Measurements from ENCODE around the gene PAX3.

PAX3 gene

DNA sequence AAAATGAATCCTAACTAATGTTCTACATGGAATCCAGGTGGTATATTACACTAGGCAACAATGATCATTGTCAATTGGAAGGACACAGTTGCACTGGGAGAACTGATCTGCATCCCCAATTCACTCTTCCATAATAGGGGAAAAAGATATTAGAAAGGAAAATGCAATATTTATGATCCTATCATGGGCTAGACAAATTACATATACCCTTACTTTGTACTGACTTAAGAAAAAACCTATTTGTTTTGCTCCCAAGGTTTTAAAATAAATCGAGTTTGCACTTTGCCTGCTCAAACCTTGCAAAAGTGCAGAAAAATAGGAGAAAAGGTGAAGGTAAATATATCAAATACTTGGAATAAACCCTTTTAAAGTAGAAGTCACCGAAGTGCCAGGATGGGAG lies 11.0 kb upstream of the PAX3 start:
- no peak for DNase-seq

DNA sequence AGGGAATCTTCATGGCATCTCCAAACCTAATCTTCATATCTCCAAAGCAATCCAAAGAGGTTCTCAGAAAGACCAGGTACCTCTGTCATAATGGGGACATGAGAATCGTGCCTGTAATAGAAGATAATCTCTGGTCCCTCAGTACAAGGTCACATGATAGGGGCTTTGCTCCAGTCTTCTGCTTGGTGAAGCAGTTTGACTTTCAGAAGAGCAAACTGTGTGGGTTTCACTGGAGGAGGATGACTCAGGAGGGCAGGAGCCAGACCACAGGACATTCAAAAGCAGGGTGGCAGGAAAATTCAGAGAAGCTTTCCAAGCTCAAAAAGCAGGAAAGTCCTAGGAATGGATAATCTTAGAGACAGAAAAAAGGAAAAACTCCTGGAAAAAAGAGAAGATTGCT lies 10.6 kb upstream of the PAX3 start:
- DNase-seq: no peak

DNA sequence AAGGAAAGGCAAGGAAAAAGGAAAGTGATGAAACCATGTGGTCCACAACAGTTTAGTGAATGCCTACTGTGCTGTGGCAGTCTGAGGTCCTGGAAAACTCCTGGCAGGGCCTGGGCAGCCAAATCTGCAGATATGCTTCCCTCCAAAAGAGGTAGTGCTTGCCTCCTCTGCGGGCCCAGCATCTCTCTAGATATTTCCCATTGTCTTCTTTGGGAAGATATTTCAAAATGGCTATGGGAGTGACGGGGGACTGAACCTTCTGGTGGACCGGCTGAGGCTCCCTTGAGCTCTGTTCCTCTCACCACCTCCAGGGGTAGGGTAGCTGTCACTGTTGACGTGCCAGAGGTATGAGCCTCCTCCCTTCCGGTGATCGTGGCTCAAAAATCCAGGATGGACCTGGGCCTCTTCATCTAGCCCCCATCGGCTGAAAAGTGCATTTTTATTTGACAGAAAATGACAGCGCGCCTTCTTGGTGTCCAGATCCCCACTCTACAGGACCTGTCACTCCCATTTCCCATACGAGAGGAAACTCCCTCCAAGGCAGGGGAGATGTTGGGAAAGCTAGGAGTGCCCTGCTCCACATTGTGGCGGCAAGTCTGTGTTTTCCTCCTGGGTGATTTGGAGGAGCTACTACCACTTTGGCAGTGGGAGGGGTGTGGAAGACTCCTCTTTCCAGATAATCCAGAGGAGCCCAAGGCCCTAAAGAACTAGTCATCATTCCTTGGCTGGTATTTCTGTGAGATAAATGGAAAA lies 9.4 kb upstream of the PAX3 start:
- DNase-seq: no peak

DNA sequence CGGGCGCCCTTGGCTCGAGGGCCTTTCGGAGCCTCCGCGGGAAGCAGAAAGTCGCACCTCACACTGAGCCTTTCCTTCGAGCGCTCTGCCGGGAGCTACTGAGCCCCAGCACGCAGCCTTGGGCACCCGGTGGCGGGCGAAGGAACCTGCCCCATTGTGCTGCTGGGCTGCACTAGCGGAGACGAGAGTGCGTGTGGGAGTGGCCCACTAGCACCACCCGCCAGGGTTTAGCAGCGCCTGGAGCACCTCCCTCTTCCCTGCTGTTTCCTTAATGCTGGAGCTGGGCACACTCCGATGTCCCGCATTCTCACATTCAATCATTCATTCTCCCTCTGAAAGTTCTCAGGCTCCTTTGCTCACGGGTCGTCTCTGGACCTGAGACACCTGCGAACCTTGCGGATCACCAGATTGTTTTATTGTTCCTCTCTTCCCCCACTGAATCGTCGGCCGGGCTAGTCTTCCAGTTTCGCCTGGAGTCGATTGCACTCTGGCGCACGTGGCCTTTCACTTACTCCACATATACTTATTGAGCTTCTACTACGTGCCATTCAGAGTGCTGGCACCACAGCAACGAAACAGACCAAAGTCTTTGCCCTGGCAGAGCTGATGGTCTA lies 8.5 kb upstream of the PAX3 start:
- DNase-seq: no peak

DNA sequence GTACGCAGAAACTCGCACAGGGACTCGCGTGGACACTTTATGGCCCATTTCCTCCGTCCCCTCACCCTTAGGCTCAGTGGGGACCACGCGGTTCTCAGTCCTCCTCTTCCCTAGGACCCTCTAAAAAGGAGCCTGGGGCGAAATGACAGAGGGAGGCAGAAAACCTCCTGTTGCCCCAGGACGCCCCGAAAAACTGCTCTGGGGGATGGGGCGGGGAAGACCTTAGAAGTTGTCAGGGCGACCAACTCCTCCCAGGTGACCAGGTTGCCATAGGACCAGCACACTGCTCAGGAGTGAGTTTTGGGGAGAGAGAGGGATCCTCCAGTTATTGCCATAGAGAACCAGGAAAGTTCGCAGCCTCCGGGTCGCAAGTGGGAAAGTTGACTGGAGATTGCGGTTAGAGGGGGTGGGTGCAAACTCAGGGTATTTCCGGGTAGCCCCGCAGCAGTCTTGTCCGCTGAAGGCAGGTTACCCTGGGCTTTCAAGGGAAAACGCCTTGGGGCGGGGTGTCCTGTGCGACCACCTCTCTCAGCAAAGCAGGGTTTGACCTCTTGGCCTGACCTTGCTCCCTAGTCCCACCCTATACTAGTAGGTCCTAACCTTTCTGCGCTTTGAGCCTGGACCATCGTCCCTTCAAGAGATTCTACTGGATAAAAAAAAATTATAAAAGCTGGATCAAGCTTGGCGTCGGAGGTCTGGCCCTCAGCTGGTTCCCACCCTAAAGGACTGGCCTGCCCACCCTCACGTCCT lies 7.8 kb upstream of the PAX3 start:
- no peak for DNase-seq

DNA sequence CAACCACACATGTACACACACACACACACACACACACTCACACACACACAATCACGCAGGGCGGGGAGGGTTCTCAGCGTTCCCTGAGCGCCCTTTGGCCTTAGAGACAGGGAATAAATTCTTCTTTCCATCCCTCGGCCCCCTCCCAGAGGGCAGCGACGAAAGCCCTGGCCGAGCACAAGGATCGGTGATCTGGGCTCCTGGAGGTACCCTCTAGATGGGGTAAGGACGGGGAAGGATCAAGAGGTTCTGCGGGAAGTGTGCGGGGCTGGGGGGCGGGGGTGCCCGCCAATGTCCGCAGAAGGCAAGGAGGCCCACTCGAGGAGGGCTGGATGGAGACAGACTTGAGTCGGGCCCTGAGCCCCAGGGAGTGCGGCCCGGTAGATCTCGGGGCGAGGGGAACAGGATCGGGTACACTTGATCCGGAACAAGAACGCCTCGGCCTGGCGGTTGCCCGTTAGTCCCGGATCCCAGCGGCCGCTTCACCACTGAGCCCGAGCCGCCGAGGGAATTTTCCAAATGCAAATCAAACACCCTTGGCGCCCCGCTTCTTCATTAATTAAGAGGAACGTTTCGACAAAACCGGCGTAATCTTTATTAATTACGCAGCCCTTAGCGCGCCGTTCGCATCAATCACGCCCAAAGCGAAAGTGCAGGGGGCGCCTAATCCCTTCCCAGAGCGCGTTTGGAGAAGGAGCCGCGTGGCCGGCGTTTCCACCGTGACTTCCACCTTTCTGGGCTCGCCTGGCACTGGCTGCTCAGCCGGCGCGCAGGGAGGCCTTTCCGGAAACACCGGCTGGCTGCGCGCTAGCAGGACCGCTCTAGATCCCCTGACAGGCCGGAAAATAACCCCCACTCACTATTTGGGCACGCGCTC lies 7.0 kb upstream of the PAX3 start:
- no peak for DNase-seq

DNA sequence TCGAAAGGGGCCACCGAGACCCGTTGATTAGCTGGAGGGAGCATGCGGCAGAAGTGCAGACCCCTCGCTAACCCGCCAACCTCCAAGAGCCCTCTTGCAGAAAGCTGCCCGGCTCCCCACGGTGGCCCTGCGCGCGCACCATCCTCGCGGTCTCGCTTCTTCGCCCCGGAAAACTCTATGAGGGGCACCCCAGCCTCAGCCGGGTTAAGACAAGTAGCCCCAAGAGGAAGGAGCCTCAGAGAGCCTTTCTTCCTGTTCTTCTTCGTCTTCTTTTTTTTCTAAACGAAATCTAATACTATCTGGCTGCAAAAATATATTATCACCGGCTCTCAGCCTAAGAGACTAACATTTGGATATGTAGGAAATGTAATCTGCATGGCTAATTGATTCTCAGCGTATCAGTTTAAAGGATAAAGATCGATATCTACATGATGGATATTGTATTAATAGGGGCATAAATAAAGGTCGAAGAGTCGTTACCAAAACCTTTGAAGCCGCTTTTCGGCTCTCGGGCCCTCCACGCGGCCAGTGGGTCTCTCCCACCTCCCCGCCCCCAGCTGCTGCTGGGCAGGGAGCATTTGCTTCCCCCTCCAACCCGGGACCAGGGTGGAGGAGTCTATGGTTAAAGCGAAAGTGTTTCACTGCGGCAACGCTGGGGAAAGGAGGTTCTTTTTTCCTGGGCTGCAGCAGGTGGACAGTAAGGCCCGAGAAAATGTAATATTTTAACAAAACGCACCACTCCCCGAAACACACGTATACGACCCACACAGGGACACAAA lies 6.1 kb upstream of the PAX3 start:
- DNase-seq: no peak

DNA sequence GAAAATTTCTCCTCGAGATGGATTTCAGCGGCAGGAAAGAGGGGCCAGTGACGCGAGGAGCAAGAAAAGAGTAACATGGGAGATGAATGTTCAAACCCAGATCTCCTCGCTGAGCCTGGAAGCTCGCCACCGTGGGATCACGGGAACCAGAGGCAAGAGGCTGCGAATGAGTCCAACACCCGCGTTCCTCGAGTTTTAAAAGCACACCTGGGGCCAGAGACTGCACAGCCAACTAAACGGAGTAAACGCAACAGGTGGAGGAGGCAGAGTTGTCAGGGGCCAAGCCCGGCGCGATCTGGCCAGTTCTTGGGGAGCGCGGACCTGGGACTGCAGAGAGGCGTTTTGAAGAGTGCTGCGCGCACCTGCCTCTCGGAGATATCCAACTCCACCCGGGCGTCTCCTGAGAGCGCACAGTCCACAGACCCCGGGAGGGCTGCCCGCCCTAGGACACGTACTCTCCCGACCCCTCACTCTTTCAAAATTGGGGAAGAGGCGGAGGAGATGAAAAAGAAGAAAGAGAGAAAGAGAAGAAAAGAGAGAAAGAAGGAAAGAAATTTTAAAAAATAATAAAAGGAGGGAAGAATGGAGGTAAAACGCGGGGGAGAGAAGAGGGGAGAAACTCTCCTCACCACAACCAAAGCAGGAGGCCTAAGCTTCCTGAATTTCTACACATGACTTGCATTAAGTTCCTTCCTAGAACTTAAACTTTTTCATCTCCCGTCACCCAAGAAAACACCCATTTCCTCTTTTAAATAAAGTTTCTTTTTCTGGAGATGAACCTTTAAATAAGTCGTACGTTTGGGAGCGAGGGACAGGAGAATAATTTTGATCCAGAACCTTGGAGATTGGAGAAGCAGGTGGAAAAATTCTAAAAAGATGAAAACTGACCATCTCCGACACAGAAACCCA lies 5.3 kb upstream of the PAX3 start:
- DNase-seq: no peak

DNA sequence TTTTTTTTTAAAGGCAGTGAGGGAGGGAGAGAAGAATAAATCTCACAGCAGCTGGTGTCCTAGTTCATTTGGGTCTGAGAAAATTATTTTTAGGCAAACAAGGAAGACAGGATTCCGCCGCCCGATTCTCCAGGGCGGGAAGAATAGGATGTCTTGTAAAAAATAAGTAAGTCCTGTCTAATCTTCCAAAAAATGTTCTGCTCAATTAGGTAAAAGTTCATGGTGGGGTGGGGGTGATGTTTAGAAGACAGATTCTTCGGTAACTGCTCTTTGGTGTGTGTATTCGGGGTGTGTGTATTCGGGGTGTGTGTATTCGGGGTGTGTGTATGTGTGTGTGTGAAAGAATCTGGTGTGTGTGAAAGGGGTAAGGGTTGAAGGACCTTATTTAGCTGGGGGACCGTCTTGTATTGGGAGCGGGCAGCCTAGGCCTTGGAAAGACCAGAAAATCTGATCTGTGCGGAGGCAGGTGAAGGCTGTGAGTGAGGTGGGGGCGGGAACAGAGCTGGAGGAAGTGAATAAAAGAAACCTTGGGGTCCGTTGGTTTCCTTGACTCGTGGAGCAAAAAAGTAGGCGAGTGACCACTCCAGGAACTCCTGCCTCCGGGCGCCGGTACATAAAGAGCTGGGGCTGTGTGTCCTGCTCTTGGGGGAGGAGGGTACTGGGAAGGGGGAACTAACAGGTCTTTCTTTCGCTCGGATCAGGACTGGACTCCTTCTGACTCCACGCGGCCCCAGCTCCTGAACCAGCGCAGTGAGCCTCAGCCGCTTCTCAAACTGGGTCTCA lies 4.4 kb upstream of the PAX3 start:
- no peak for DNase-seq

DNA sequence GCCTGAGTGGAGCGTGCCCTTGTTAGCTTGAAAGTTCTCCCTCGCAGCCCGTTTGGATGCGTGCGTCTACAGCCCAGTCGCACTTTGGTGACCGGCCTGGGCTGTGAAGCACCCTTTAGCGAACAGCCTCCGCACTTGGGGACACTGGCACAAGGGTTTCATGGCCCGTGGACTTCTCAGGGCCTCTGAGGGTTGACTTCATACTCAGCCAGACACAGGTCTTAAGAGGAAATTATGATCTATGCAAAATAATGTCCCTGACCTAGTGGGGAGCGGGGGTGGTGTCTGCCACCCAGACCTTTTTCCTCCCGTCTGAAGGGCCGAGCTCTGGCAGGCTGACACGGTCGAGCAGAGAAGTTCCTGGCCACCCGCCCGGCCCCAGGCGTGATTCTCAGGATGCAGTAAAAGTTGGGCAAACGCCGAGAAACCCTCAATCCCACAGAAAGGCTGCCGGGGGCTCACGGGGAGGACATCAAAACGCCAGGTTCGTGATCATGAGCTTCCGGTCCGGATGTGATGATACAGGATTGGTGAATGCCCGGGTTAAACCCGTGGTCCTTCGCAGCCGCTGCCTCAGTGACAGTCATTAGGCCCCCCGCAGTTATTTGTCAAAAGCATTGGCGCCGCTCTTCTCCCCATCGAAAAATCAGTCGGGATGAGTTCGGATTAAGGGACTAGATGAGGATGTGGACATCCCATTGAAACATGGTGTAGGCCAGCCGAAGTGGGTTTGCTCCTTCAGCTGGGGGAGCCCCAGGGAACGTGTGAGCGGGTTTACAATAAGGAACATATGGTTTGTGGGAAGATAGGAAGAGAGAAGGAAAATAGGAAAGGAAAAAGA lies 3.6 kb upstream of the PAX3 start:
- DNase-seq: no peak

DNA sequence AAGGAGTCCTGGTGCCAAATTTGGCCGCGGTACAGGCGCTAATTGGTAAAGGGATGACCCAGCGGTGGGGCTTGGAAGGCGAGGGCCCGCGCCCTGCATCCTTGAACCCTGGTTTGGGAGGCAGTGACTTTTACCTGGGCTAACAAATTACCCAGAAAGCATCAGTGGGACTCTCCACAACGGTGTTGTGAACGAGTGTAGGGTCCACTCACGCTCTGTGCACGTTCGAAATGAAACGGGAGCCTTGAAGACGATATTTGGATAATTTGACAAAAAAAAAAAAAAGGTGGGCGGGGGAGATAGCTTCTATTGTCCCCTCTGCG lies 3.0 kb upstream of the PAX3 start:
- no peak for DNase-seq

DNA sequence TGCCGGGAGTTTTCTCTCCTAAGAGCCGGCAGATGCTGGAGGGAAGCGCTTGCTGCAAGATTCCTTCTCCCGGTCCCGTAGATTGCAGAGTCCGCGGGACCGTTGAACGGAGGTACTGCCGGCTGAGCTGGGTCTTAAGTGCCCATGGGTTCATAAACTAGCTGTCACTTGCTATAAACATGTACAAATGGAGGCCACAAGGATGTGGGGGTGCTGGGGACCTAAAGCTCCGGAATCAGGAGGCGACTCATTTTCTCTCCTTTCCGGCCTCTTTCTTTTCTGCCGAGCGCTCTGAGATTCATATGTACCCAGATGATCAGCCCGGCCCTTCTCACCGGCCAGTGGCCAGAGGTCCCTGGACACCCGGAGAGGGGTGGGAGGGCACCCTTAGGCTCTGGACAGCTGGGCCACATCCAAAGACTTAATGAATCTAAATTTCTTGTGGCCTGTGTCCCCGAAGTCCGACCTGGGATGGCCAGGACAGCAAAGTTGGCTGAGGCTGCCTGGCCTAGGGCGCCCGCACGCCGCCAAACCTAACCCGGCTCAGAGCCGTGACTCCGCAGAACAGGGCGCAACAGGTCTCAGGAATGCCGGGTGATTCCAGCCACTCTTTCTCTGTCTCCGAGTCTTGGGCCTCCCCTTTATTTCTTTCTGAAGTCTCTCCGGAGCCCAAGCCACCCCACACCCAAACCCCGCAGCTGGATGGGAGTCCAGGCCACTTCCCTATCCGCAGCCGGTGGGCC lies 2.4 kb upstream of the PAX3 start:
- no peak for DNase-seq

DNA sequence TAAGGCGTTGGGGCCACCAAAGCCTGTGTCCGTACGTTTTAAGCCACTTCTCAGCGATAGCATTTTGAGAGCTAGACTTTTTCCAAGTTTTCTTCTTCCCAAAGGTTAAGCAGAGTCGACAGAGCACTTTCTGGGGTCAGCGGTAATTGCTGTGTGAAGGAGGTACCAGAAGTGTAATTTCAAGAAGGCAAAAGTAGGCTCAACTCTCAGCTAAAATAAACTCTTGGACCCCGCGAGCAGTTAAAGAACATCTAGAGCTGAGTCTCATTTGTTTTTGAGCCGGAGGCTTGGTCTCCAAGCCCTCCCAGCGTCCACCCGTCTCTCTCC lies 1.9 kb upstream of the PAX3 start:
- no peak for DNase-seq

DNA sequence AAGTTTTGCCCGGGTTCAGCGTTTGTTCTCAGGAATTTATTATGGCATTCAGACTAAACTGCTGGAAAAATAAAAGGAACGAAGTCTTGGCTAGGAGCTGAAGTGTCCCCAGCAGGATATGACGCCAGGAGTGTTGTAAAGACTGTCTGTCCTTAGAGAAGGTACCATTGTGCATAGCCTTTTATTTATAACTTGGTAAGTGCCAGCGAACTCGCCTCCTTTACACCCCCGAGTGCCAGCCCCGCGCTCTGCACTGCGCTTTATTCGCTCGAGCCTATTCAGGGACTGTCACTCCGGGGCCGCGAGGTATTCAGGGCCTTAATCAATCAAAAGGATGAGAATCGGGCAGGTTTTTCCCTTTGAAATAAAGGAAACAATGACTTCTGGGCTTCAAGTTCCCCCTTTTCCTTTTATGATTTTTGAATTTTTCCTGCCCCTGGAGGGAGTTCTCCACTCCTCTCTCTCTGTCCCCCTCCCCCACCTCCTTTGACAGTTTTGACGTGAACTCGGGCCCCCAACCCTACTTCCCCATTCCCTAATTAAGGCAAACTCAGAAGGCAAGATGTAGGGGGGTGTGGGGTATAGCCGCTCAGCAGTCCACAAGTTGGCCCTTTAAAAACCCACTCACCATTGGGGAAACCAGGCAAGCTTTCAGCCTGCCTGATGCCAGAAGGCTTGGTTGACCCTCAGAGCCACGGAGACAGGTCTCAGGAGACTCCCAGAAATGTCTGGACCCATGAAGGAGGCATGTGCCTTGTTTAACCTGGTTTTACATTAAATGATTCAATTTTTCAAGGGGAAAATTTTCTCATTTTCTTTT lies 1.3 kb upstream of the PAX3 start:
- DNase-seq: no peak

DNA sequence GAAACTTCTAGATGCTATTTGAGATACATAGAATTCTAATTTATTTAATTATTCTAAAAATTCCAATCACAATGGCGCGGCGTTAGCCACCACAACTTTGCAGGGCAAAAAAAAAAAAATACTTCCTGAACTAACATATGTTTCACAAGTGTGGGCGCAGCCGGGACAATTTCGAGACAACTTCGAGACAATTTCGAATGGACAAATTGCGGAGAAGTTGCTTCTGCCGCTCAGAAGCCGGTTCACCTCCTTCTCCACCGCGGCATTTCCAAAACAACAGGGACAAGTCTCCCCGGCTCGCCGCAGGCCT lies 842 bp downstream of the PAX3 start:
- no peak for DNase-seq

DNA sequence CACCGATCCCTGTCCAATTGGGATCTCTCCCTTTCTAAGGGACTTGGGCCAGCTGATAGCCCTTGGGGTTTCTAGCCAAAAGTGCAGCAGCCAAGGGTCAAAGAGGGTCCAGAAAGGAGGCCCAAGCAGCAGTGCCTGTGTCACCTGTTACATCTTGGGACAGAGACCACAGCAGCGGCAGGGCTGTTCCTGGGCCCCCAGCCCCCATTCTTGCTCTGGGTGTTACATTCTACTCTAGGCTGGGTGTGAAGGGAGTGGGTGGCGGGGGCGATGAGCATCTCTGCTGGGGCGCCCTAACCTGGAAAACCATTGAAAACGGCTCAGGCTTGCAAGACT lies 1.2 kb downstream of the PAX3 start:
- DNase-seq: no peak

DNA sequence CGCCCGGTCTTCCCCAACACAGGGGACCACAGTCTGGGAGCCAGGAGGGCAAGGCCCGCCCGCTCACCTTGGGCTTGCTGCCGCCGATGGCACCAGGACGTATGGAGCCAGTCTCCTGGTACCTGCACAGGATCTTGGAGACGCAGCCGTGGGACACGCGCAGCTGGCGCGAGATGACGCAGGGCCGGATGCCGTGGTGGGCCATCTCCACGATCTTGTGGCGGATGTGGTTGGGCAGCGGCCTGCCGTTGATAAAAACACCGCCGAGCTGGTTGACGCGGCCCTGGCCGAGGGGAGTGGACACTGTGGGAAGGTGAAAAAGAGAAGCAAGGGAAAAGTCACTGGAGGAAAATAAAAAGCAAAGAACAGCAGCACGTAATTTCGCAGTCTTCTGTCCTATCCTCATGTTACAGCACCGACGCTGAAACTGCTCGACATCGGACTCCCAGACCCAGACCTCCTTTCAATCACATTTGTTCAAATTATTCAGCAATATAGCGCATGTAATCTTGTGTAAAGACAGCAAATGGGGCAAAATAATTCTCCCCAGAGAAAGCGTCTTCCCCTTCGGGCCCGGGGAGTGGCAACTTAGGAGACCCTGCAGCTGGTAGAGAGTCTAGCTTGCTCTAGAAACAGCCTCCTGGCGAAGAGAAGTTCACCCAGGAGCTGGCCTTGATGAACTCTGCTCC lies 1.7 kb downstream of the PAX3 start:
- DNase-seq: no peak

DNA sequence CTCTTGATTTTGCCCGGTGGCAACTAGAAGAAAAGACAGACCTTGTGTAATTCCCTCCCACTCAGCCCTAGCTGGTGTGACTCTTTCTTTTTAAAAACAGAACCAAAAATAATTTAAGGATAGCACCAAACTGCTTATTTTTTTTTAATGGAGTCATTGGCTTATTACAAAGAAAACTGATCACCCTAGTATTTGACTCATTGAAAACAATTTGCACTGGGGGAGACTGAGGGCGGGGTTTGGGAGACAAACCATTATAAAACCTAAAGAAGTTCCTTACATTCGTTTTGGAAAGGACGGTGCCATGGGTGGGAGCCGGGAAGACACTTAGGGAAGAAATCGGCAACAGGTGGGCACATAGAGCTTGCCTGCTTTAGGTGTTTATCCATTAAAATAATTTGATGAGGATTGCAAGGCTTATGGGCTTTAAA lies 2.5 kb downstream of the PAX3 start:
- DNase-seq: no peak
